ENCODE measurements around the gene NPAS3. TPM values are rescaled to one million over a fixed set of nuclear protein-coding genes. Genes with fewer than 3 reads are reported as not detected.

Gene NPAS3
- total RNA-seq, 4 donors from 2014 or later: 4.0 to 12.2 (median 5.6) TPM

GRCh38 chr14:33271891-33272290 lies 333.2 kb downstream of the NPAS3 start:
- Histone ChIP-seq H3K27ac (no peak overlapping the region), H3K4me1 (no peaks in the 10 kb centered on the region), H3K9me3 (no peaks in the 10 kb centered on the region), H3K36me3 (no peaks in the 10 kb centered on the region), H3K4me3 (replicated peaks in 1 of 3) (no peak overlapping the region), H3K27me3 (no peaks in the 10 kb centered on the region)
- 84 to 92% methylated on average over 2 of the region's 2 CpGs for WGBS, 2 donors
- no peak for DNase-seq
- intact Hi-C loops (cut with DNase I): no loop called here
- no peak for TF ChIP-seq POLR2A (IDR thresholded peaks at IDR 0.05)
- no peak for TF ChIP-seq CTCF (IDR thresholded peaks at IDR 0.05)

- no peak for DNase-seq
- intact Hi-C loops (cut with DNase I): no loop called here
- TF ChIP-seq POLR2A (IDR thresholded peaks at IDR 0.05) (no peak), CTCF (IDR thresholded peaks at IDR 0.05) (no peak)
- Histone ChIP-seq H3K27ac (no peak overlapping the region), H3K4me3 (replicated peaks in 1 of 3) (no peak overlapping the region), H3K36me3 (no peaks in the 10 kb centered on the region), H3K4me1 (no peaks in the 10 kb centered on the region), H3K27me3 (no peaks in the 10 kb centered on the region), H3K9me3 (no peaks in the 10 kb centered on the region)
- WGBS, 2 donors: 85 to 87% methylated on average over 4 of the region's 4 CpGs
Measured at GRCh38 chr14:33273978-33274377, 335.3 kb downstream of the NPAS3 start.

GRCh38 chr14:33275879-33276278 lies 337.2 kb downstream of the NPAS3 start:
- no peak for TF ChIP-seq POLR2A (IDR thresholded peaks at IDR 0.05)
- no peak for TF ChIP-seq CTCF (IDR thresholded peaks at IDR 0.05)
- Histone ChIP-seq H3K9me3 (no peaks in the 10 kb centered on the region), H3K27ac (no peak overlapping the region), H3K36me3 (no peaks in the 10 kb centered on the region), H3K27me3 (no peaks in the 10 kb centered on the region), H3K4me1 (no peaks in the 10 kb centered on the region), H3K4me3 (replicated peaks in 1 of 3) (no peak overlapping the region)
- 69 to 91% methylated on average over 4 of the region's 4 CpGs for WGBS, 2 donors
- intact Hi-C loops (cut with DNase I): no loop called here
- no peak for DNase-seq

GRCh38 chr14:33279865-33280264 lies 341.2 kb downstream of the NPAS3 start:
- Histone ChIP-seq H3K4me1 (peaks cover 9 to 10% of the 10 kb centered on the region in 2 donors), H3K36me3 (no peaks in the 10 kb centered on the region), H3K27me3 (no peaks in the 10 kb centered on the region), H3K27ac (no peak overlapping the region), H3K4me3 (replicated peaks in 1 of 3) (no peak overlapping the region), H3K9me3 (no peaks in the 10 kb centered on the region)
- 90 to 91% methylated on average over 3 of the region's 3 CpGs for whole genome bisulfite sequencing, 2 donors
- TF ChIP-seq POLR2A (IDR thresholded peaks at IDR 0.05): no peak
- TF ChIP-seq CTCF (IDR thresholded peaks at IDR 0.05): no peak
- DNase-seq: no peak
- intact Hi-C loops (cut with DNase I): no loop called here

- Histone ChIP-seq H3K27ac (no peak overlapping the region), H3K4me1 (peaks cover 9 to 10% of the 10 kb centered on the region in 2 donors), H3K27me3 (no peaks in the 10 kb centered on the region), H3K9me3 (no peaks in the 10 kb centered on the region), H3K4me3 (replicated peaks in 1 of 3) (no peak overlapping the region), H3K36me3 (no peaks in the 10 kb centered on the region)
- TF ChIP-seq CTCF (IDR thresholded peaks at IDR 0.05) (no peak), POLR2A (IDR thresholded peaks at IDR 0.05) (no peak)
- no peak for DNase-seq
- 47 to 65% methylated on average over 3 of the region's 3 CpGs for WGBS, 2 donors
- intact Hi-C loops (cut with DNase I): no loop called here
Measured at GRCh38 chr14:33280646-33281045, 342.0 kb downstream of the NPAS3 start.
